NCI-H1417 (cell line): ENCODE data around the gene PDE11A.

Source experiments
- DNase-seq, 3 experiments: peaks; one replicate each; lab custom pipeline; 2025; lab: John Stamatoyannopoulos, UW

Gene PDE11A

GRCh38 chr2:177763531-177764265 lies 308.9 kb downstream of the PDE11A start:
- peak; percentile 19 to 52 (median 50) for DNase-seq

- no peak for DNase-seq
Measured at GRCh38 chr2:177759443-177759842, 313.1 kb downstream of the PDE11A start.

- peak; percentile 3 to 73 (median 35) for DNase-seq
Measured at GRCh38 chr2:177758591-177759371, 313.8 kb downstream of the PDE11A start.

- no peak for DNase-seq
Measured at GRCh38 chr2:177756336-177756735, 316.2 kb downstream of the PDE11A start.

GRCh38 chr2:177754492-177754873 lies 318.1 kb downstream of the PDE11A start:
- DNase-seq, result no peak

GRCh38 chr2:177753682-177754491 lies 318.7 kb downstream of the PDE11A start:
- DNase-seq, result peak in 1 of 3 experiments; percentile 39

- no peak for DNase-seq
Measured at GRCh38 chr2:177748360-177748759, 324.2 kb downstream of the PDE11A start.

GRCh38 chr2:177747384-177747783 lies 325.2 kb downstream of the PDE11A start:
- no peak for DNase-seq

- no peak for DNase-seq
Measured at GRCh38 chr2:177746358-177746757, 326.2 kb downstream of the PDE11A start.

GRCh38 chr2:177745531-177745930 lies 327.0 kb downstream of the PDE11A start:
- no peak for DNase-seq

GRCh38 chr2:177742851-177743250 lies 329.7 kb downstream of the PDE11A start:
- DNase-seq, result no peak

- no peak for DNase-seq
Measured at GRCh38 chr2:177741866-177742265, 330.7 kb downstream of the PDE11A start.

- no peak for DNase-seq
Measured at GRCh38 chr2:177740700-177741099, 331.9 kb downstream of the PDE11A start.

- no peak for DNase-seq
Measured at GRCh38 chr2:177738461-177739235, 333.9 kb downstream of the PDE11A start.

GRCh38 chr2:177735318-177735803 lies 337.2 kb downstream of the PDE11A start:
- no peak for DNase-seq

GRCh38 chr2:177733322-177733855 lies 339.2 kb downstream of the PDE11A start:
- peak in 2 of 3 experiments; percentile 30 to 80 for DNase-seq

GRCh38 chr2:177731384-177731783 lies 341.2 kb downstream of the PDE11A start:
- DNase-seq, result no peak

- DNase-seq, result no peak
Measured at GRCh38 chr2:177730792-177731191, 341.8 kb downstream of the PDE11A start.

GRCh38 chr2:177730363-177730762 lies 342.2 kb downstream of the PDE11A start:
- no peak for DNase-seq

GRCh38 chr2:177728920-177729319 lies 343.7 kb downstream of the PDE11A start:
- peak in 1 of 3 experiments; percentile 50 for DNase-seq

GRCh38 chr2:177728399-177728765 lies 344.2 kb downstream of the PDE11A start:
- no peak for DNase-seq
